Stimulated activated CD4-positive, alpha-beta T cell treated with anti-CD3 and anti-CD28 coated beads, Interleukin-12 subunit alpha, Interleukin-12 subunit beta, amount 100 ng/mL, for 24 hours (primary cell): ENCODE data around the gene MLX.
A peak's percentile ranks its signal among the peaks of the same experiment; 100 is the strongest.

Source experiments
- DNase-seq, 2 experiments: peaks; one replicate each; pipeline ENCODE4 v3.0.0-alpha.2; 2020; ENCODE audit warnings: low read depth in 2 of 2

MLX gene

DNA sequence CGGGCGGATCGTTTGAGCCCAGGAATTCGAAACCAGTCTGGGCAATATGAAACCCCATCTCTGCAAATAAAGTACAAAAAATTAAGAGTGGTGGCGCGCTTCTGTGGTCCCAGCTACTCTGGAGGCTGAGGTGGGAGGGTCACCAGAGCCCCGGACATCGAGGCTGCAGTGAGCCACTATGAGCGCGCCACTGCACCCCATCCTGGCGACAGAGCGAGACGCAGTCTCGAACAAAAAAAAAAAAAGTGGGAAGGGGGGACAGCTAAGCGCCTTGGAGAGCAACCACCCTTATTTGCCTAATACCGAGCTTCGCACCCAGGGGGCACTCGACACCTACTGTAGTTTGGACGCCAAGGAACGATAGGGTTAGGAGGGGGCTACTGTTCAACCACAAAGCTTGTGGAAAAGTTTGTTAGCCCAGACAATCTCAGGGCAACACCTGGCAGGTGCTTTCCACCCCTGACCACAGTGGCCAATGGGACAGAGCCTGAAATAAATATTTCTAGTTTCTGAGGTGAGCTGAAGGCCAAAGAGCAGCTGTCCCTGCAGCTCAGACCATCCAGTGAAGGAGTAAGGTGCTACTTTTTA, 11.5 kb downstream of the MLX start:
- peak; percentile 49 to 76 for DNase-seq

GRCh38 chr17:42579794-42580551, 13.1 kb downstream of the MLX start:
- no peak for DNase-seq

- DNase-seq, result no peak
Observed at GRCh38 chr17:42581744-42582270, 14.9 kb downstream of the MLX start.

DNA sequence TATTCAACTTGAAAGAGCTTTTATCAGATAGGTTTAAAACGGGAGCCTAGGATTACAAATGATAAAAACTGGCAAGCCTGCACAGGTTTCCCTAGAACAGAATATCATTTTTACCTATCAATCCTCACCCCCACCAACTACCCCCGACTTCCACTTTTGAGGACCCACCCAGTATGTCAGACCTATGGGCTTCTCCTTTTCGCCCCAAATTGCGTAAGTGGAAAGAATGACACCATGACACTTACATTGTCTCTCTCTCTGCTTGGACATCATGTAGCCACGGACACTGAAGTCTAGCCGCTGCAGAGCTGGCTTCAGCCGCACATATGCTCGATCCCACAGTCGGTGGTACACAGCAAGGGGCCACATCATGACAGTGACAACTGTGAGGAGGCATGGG, 18.0 kb downstream of the MLX start:
- DNase-seq, result no peak

- no peak for DNase-seq
Observed at GRCh38 chr17:42585353-42585752, 18.5 kb downstream of the MLX start.

GRCh38 chr17:42586514-42587230, 19.8 kb downstream of the MLX start:
- DNase-seq, result no peak

DNA sequence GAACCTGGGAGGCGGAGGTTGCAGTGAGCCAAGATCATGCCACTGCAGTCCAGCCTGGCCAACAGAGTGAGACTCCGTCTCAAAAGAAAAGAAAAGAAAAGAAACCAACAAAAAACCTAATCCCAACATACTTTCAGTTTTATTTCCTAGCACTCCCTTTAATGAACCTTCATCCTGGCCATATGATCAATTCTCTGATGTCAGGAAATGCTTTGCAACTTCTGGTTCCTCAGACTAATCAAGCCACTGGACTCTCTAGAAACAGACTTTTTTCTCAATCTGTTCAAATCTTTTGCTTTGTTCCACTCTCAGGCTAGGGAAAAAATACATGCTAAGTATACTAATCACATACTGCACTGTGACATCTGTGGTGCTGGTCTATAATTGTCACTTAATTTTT, 24.0 kb downstream of the MLX start:
- DNase-seq, result no peak

DNA sequence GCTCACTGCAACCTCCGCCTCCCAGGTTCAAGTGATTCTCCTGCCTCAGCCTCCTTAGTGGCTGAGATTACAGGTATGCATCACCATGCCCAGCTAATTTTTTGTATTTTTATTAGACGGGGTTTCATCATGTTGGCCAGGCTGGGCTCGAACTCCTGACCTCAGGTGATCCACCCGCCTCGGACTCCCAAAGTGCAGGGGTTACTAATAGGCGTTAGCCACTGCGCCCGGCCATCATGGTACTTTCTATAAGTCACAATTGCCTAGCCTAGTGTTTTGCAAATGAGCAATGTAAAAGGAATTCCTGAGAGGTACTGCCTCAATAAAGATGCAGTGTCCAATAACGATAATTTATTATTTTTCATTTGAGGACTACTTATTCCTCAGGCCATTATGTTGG, 24.5 kb downstream of the MLX start:
- no peak for DNase-seq

DNA sequence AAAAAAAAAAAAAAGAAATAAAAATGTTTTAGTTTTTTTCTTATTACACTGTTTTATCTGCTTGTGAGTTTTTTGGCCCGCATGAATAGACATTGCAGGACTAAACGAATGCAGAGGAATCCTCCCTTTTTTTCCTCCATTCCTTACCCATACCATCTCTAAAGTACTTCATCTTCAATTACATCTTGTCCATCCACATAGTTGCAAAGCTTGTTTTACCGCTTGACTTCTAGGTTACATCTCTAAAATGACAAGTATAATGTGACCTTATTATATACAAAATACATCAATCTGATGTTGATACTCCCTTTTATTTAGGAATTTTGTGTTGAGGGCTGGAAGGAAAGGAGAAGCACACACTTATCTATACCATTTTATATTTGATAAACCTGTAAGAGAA, 29.5 kb downstream of the MLX start:
- no peak for DNase-seq

DNA sequence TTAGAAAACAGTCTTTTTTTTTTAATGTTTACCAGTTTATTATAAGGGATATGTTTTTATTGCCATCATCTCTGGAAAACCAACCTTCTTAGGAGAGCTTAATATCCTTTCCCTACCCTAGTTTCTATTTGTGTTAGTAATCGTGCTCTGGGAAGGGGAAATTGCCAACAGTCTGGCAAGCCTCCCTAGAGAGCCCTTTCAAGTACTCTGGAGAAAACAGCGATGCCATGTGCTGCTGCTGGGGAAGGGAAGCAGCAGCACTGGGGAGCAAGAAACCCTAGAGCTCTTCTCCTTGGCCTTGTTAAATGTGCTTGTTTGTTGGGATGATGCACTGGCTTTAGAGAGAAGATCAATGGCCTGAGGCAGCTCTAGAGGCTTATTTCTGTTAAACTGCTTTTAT, 32.0 kb downstream of the MLX start:
- no peak for DNase-seq

- DNase-seq, result no peak
Observed at GRCh38 chr17:42603318-42603717, 36.4 kb downstream of the MLX start.

GRCh38 chr17:42607769-42608168, 40.9 kb downstream of the MLX start:
- DNase-seq, result no peak

GRCh38 chr17:42608305-42609181, 41.6 kb downstream of the MLX start:
- peak in 1 of 2 experiments; percentile 4 for DNase-seq

GRCh38 chr17:42609182-42609813, 42.4 kb downstream of the MLX start, which contains the start of the genes RETREG3 and TUBG1:
Gene RETREG3, minus strand, starts transcription at chr17:42609374. Its CDS starts 50 bp downstream, at chr17:42609324.
Gene TUBG1, plus strand, starts transcription at chr17:42609683. Its CDS starts 55 bp downstream, at chr17:42609738.
- peak; percentile 98 for DNase-seq

DNA sequence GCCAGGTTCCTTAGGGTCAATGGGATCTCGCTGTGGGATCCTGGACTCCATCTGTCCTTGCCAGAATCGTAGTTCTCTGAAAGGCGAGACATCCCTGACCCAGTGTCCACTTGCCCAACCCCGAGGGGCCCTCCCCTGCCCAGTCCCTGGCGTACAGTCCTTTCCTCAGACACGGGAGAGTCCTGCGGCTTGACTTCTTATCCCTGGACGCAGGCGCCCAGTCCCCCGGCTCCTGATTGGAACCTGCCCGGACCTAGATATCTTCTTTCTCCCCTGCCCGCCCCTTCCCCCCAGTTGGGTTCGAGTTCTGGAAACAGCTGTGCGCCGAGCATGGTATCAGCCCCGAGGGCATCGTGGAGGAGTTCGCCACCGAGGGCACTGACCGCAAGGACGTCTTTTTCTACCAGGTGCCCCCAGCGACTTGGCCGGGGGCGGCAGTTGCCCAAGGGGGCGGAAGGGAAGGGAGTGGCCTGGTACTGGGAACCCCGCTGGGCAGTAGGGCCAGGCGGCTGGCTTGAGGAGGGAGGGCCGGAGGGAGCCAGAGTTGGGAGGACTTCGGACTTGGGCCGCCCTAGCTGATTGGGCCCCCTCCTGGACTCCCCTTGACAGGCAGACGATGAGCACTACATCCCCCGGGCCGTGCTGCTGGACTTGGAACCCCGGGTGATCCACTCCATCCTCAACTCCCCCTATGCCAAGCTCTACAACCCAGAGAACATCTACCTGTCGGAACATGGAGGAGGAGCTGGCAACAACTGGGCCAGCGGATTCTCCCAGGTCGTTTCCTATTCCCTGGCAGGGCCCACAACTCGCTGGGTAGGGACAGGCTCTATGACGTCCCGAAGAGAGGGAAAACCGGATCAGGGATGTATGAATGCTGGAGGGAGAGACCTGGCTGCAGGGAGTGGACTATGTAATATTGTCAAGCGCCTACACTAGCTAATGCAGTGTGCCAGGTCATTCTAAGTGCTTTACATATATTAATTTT, 43.2 kb downstream of the MLX start:
- DNase-seq, result peak in 1 of 2 experiments; percentile 4

DNA sequence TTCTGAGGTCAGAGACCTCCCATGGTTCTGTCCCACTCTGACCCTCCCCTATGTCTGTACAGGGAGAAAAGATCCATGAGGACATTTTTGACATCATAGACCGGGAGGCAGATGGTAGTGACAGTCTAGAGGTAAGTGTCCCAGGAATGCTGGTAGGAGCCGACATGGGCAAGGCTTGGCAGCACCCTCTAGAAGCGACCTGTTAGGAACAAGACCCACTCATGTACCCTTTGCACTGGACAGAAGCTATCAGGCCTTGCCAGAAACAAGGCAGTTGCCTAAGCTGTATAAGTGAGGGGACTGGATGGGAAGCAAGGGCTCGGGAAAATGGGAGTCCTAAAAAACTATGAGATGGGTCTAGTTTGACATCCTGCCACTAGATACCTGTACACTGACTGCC, 45.1 kb downstream of the MLX start:
- no peak for DNase-seq

DNA sequence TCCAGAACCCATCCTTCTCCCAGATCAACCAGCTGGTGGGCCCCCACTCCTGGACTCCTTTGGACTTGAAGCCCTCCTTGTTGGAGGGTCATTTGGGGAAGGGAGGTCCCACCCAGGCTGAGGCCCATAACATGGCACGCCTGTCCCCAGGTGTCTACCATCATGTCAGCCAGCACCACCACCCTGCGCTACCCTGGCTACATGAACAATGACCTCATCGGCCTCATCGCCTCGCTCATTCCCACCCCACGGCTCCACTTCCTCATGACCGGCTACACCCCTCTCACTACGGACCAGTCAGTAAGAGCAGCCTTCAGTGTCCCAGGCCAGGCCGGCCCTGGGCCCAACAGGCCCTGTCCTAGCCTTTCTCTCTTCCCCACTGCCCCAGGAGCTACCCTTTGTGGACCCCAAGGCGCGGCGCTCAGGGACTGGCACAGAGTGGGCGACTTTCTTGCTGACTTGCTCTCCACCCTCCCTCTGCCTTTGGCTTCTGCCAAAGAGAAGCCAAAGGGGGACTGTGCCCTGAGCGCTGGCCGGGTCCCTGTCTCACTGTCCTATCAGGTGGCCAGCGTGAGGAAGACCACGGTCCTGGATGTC, 46.9 kb downstream of the MLX start:
- no peak for DNase-seq

DNA sequence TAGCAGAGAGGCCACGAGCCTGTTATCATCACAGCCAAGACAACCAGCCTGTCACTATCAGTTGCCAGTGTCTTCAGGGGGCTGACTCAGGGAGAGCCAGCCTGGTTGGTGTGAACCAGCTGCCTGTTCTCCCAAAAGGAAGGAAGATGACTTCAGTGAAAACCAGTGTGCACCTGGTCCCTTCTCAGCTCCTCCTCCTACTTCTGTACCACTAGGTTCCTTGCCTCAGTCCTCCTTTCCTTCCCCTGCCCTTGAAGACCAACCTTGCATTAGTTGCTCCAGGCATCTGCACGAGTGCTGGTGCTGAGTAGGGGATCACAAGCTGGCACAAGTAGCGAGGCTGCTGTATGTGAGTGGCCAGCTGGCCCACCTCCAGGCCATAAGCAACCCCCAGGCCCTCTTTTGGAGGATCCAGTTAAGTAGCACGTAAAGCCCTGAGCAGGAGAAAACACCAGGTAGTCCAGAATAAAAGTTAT, 51.1 kb downstream of the MLX start:
- DNase-seq, result no peak

DNA sequence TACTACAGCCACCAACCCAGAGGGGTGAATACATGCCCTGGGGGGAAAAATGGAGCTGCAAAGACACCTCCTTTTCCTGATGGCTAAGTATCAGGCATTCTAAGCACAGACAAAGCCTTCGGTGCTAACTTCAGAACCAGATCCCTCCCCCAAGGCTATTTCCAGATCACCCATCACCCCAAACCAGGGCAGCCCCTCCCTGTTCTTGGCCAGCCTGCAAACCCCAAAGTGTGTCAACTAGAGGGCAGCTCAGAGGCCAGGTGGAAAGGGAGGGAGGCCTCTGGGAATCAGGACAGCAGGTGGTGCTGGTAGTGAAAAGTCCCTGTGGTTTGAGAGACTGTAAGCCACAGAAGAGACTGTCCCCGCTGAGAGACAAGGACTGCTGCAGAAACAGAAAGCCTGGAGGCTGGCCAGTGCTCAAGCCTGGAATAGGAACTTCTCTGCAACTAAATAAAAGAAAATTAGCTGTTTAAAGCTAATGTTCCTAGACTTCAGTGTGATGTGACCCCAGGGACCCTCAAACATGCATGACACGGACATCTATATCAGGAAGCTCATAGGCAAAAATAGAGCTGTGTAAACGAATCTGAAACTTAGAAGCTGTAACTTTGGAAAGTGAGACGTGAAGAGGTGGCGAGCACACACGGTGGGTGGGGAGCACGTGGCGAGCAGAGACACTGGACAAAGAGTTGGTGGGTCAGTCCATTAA, 51.7 kb downstream of the MLX start:
- no peak for DNase-seq
